SK-N-SH (cell line): ENCODE data around the gene COPS3. TPM values are rescaled to one million over a fixed set of nuclear protein-coding genes. Genes with fewer than 3 reads are reported as not detected.

ENCODE experiments used
- CTCF ChIA-PET: fragments of 300-600, 350-600 bp; formaldehyde crosslinking; extraction: SDS; loops from one replicate; lab custom pipeline; 2021; lab: Yijun Ruan, JAX
- POLR2A ChIA-PET: fragments of 350-600 bp; sonication (Branson Sonifier 250); formaldehyde crosslinking; extraction: SDS; loops from one replicate; lab custom pipeline; 2020; ENCODE audit warnings: antibody characterized with exemption, inconsistent platforms; lab: Yijun Ruan, JAX
- DNase-seq: peaks from one replicate; pipeline ENCODE4 v3.0.0; 2012
- H2AFZ ChIP-seq: fragments of 200-600 bp; sonication (generic); 2 replicates; pipeline ENCODE4 v1.8.1; 2016; ENCODE audit warnings: antibody characterized with exemption, mild to moderate bottlenecking, low read depth
- H3F3A ChIP-seq: fragments of 200-600 bp; sonication (generic); replicated peaks from 2 replicates; pipeline ENCODE3; 2016; ENCODE audit warnings: antibody characterized with exemption, mild to moderate bottlenecking; ENCODE audit not compliant: insufficient read depth
- H3K27ac ChIP-seq, 2 experiments: fragments of 200-500 bp in 1 of 2; fragments of 200-600 bp in 1 of 2; sonication (Bioruptor generic) in 1 of 2; sonication (generic), shearing (Covaris generic) in 1 of 2; 2 replicates each; pipeline versions ENCODE4 v1.5.1 to v1.6.1; 2014 to 2016; ENCODE audit warnings: low read depth in 2 of 2, inconsistent platforms in 1 of 2, low read length in 1 of 2, mild to moderate bottlenecking in 1 of 2, mixed read lengths in 1 of 2
- H3K27me3 ChIP-seq: fragments of 200-600 bp; sonication (generic), shearing (Covaris generic); 2 replicates; pipeline ENCODE4 v1.6.1; 2016; ENCODE audit warnings: mixed run types; ENCODE audit not compliant: insufficient read depth
- H3K36me3 ChIP-seq, 2 experiments: fragments of 200-500 bp in 1 of 2; fragments of 200-600 bp in 1 of 2; sonication (Bioruptor generic) in 1 of 2; sonication (generic) in 1 of 2; replicated peaks in 1 of 2; 2 replicates each; pipeline versions ENCODE3 to v1.5.1; 2014 to 2016; ENCODE audit warnings: low read length in 1 of 2, mild to moderate bottlenecking in 1 of 2; ENCODE audit not compliant: insufficient read depth in 2 of 2, control insufficient read depth in 1 of 2
- H3K4me1 ChIP-seq, 2 experiments: fragments of 200-500 bp in 1 of 2; fragments of 200-600 bp in 1 of 2; sonication (Bioruptor generic) in 1 of 2; sonication (generic), shearing (Covaris generic) in 1 of 2; 2 replicates each; pipeline versions ENCODE4 v1.5.1 to v1.6.1; 2014 to 2016; ENCODE audit warnings: low read depth in 1 of 2, low read length in 1 of 2, mixed run types in 1 of 2; ENCODE audit not compliant: insufficient read depth in 2 of 2, control insufficient read depth in 1 of 2
- H3K4me2 ChIP-seq: fragments of 200-600 bp; sonication (generic), shearing (Covaris generic); 2 replicates; pipeline ENCODE4 v1.6.1; 2017; ENCODE audit warnings: mixed run types
- H3K4me3 ChIP-seq, 2 experiments: fragments of 200-500 bp in 1 of 2; fragments of 200-600 bp in 1 of 2; sonication (Bioruptor generic) in 1 of 2; sonication (generic), shearing (Covaris generic) in 1 of 2; 2 replicates each; pipeline versions ENCODE4 v1.5.1 to v1.8.1; 2014 to 2016; ENCODE audit warnings: low read depth in 2 of 2, inconsistent platforms in 1 of 2, low read length in 1 of 2, mild to moderate bottlenecking in 1 of 2, mixed read lengths in 1 of 2, moderate library complexity in 1 of 2
- H3K79me2 ChIP-seq: fragments of 200-600 bp; sonication (generic); 2 replicates; pipeline ENCODE4 v1.8.1; 2017; ENCODE audit warnings: mild to moderate bottlenecking; ENCODE audit not compliant: insufficient read depth
- H3K9ac ChIP-seq: fragments of 200-600 bp; sonication (generic); 2 replicates; pipeline ENCODE4 v1.6.1; 2017; ENCODE audit warnings: mixed run types
- H3K9me2 ChIP-seq: fragments of 200-600 bp; sonication (generic); 2 replicates; pipeline ENCODE4 v1.6.1; 2017; ENCODE audit warnings: mixed run types
- H3K9me3 ChIP-seq: fragments of 200-600 bp; sonication (generic); 2 replicates; pipeline ENCODE4 v1.6.1; 2017; ENCODE audit warnings: mixed run types, mild to moderate bottlenecking, moderate library complexity
- H4K20me1 ChIP-seq: fragments of 200-600 bp; sonication (generic); 2 replicates; pipeline ENCODE4 v1.6.1; 2017; ENCODE audit warnings: mild to moderate bottlenecking, mixed run types; ENCODE audit not compliant: insufficient read depth
- ELF1 ChIP-seq: IDR thresholded peaks from 2 replicates; pipeline ENCODE4 v1.4.0; 2012
- EZH2phosphoT487 ChIP-seq: fragments of 200-600 bp; sonication (generic); IDR thresholded peaks from 2 replicates; pipeline ENCODE4 v1.6.1; 2017; ENCODE audit warnings: low read depth, mixed run types, mild to moderate bottlenecking, antibody characterized with exemption, moderate library complexity, borderline replicate concordance
- FOSL2 ChIP-seq: IDR thresholded peaks from 2 replicates; pipeline ENCODE4 v1.4.0; 2012; ENCODE audit warnings: low read depth, mild to moderate bottlenecking, moderate library complexity, borderline replicate concordance
- FOXJ3 ChIP-seq: sonication (generic); formaldehyde crosslinking; IDR thresholded peaks from 2 replicates; pipeline ENCODE4 v1.5.1; 2020; ENCODE audit warnings: mild to moderate bottlenecking, missing genetic modification reagents
- GABPA ChIP-seq: IDR thresholded peaks from 2 replicates; pipeline ENCODE4 v1.4.0; 2012; ENCODE audit warnings: low read depth, mild to moderate bottlenecking
- GATA2 ChIP-seq: sonication (generic); formaldehyde crosslinking; IDR thresholded peaks from 2 replicates; pipeline ENCODE4 v1.5.0; 2020; ENCODE audit warnings: mild to moderate bottlenecking, missing genetic modification reagents
- JUND ChIP-seq: IDR thresholded peaks from 2 replicates; pipeline ENCODE4 v1.4.0; 2012
- MEF2A ChIP-seq: IDR thresholded peaks from 2 replicates; pipeline ENCODE4 v1.4.0; 2012; ENCODE audit warnings: low read depth, borderline replicate concordance
- MXI1 ChIP-seq: IDR thresholded peaks from 2 replicates; pipeline ENCODE4 v1.6.1; 2012; ENCODE audit warnings: mild to moderate bottlenecking, low read depth, low read length, improper control_type of control experiment
- RCOR1 ChIP-seq: fragments of 150-350 bp; IDR thresholded peaks from 2 replicates; pipeline ENCODE4 v1.6.1; 2017; ENCODE audit warnings: antibody characterized with exemption, low read length
- RFX5 ChIP-seq: IDR thresholded peaks from 2 replicates; pipeline ENCODE4 v1.6.1; 2012; ENCODE audit warnings: mild to moderate bottlenecking, improper control_type of control experiment, low read length
- RXRA ChIP-seq: IDR thresholded peaks from 2 replicates; pipeline ENCODE4 v1.4.0; 2012; ENCODE audit warnings: low read depth, mild to moderate bottlenecking, borderline replicate concordance
- TCF12 ChIP-seq: IDR thresholded peaks from 2 replicates; pipeline ENCODE4 v1.4.0; 2012
- YY1 ChIP-seq: IDR thresholded peaks from 2 replicates; pipeline ENCODE4 v1.4.0; 2012; ENCODE audit warnings: low read depth, mild to moderate bottlenecking
- WGBS: methylation state at CpG from one replicate; pipeline ENCODE4 v1.1.6; 2017; ENCODE audit warnings: low lambda C conversion rate; 5-methylcytosine and 5-hydroxymethylcytosine counted together
- polyA plus RNA-seq, 3 experiments: library from polyadenylated mRNA; depleted of rRNA; stranded (reverse); fragments of >200 nt; gene quantifications; 2 replicates each; pipeline ENCODE4 v1.2.3, GENCODE V29; 2012
- TF ChIP-seq, protein P1 (sequence below): IDR thresholded peaks from 2 replicates; pipeline ENCODE4 v1.4.0; 2012; ENCODE audit warnings: low read depth, borderline replicate concordance
- TF ChIP-seq, protein P2 (sequence below): IDR thresholded peaks from 2 replicates; pipeline ENCODE4 v1.6.1; 2012; ENCODE audit warnings: mild to moderate bottlenecking, low read depth, low read length, moderate library complexity
- TF ChIP-seq, protein P3 (sequence below): fragments of 150-350 bp; IDR thresholded peaks from 2 replicates; pipeline ENCODE4 v1.6.1; 2017; ENCODE audit warnings: antibody characterized with exemption, low read length, low read depth, borderline replicate concordance
- TF ChIP-seq, protein P4 (sequence below): IDR thresholded peaks from 2 replicates; pipeline ENCODE4 v1.4.0; 2012; ENCODE audit warnings: low read depth, borderline replicate concordance
- TF ChIP-seq, protein P5 (sequence below): IDR thresholded peaks from 2 replicates; pipeline ENCODE4 v1.4.0; 2012; ENCODE audit warnings: low read depth

COPS3 gene
- polyA plus RNA-seq, 1 of the 3 experiments (the other 2 are of a cell fraction), result 64.8 TPM

DNA sequence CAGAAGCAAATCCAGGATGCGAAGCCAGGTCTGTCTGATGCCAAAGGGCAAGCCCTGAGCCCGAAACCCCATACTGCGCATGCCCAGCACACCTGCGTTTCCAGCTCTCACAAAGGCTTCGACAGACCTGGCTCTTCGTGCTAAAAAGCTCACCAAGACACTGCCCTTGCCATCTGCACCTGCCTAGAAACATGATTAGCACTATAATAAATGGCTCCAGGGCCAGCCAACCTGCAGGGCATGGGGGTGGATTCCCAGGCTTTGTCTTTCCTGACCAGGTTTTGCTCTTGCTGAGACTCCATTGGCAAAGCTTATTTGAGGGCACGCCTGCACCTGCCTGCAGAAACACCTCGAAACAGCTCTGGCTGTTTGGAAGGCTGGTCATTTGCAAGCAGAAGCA, 60.5 kb downstream of the COPS3 start:
- no peak overlapping the region for H2AFZ ChIP-seq
- H3F3A ChIP-seq, result no peaks in the 10 kb centered on the region
- H3K79me2 ChIP-seq, result 0 out of 2 replicates have a peak, but pooled peaks cover 3% of the 10 kb centered on the region
- H4K20me1 ChIP-seq, result no peaks in the 10 kb centered on the region
- H3K27me3 ChIP-seq, result no peaks in the 10 kb centered on the region
- no peaks in the 10 kb centered on the region for H3K9me2 ChIP-seq
- peaks cover 31 to 64% of the 10 kb centered on the region in 2 experiments for H3K36me3 ChIP-seq
- H3K27ac ChIP-seq, result no peak overlapping the region
- H3K4me3 ChIP-seq, result no peak overlapping the region
- H3K4me2 ChIP-seq, result no peak overlapping the region
- no peak for DNase-seq
- no peaks in the 10 kb centered on the region for H3K9me3 ChIP-seq
- TF ChIP-seq FOSL2, result no peak
- TF ChIP-seq TCF12, result no peak
- no peak for TF ChIP-seq JUND
- TF ChIP-seq, protein P1, sequence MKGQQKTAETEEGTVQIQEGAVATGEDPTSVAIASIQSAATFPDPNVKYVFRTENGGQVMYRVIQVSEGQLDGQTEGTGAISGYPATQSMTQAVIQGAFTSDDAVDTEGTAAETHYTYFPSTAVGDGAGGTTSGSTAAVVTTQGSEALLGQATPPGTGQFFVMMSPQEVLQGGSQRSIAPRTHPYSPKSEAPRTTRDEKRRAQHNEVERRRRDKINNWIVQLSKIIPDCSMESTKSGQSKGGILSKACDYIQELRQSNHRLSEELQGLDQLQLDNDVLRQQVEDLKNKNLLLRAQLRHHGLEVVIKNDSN, result no peak
- no peak for TF ChIP-seq GABPA
- TF ChIP-seq RXRA, result no peak
- no peak for TF ChIP-seq GATA2
- no peak for TF ChIP-seq RCOR1
- TF ChIP-seq, protein P2, sequence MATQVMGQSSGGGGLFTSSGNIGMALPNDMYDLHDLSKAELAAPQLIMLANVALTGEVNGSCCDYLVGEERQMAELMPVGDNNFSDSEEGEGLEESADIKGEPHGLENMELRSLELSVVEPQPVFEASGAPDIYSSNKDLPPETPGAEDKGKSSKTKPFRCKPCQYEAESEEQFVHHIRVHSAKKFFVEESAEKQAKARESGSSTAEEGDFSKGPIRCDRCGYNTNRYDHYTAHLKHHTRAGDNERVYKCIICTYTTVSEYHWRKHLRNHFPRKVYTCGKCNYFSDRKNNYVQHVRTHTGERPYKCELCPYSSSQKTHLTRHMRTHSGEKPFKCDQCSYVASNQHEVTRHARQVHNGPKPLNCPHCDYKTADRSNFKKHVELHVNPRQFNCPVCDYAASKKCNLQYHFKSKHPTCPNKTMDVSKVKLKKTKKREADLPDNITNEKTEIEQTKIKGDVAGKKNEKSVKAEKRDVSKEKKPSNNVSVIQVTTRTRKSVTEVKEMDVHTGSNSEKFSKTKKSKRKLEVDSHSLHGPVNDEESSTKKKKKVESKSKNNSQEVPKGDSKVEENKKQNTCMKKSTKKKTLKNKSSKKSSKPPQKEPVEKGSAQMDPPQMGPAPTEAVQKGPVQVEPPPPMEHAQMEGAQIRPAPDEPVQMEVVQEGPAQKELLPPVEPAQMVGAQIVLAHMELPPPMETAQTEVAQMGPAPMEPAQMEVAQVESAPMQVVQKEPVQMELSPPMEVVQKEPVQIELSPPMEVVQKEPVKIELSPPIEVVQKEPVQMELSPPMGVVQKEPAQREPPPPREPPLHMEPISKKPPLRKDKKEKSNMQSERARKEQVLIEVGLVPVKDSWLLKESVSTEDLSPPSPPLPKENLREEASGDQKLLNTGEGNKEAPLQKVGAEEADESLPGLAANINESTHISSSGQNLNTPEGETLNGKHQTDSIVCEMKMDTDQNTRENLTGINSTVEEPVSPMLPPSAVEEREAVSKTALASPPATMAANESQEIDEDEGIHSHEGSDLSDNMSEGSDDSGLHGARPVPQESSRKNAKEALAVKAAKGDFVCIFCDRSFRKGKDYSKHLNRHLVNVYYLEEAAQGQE, result no peak
- TF ChIP-seq, protein P3, sequence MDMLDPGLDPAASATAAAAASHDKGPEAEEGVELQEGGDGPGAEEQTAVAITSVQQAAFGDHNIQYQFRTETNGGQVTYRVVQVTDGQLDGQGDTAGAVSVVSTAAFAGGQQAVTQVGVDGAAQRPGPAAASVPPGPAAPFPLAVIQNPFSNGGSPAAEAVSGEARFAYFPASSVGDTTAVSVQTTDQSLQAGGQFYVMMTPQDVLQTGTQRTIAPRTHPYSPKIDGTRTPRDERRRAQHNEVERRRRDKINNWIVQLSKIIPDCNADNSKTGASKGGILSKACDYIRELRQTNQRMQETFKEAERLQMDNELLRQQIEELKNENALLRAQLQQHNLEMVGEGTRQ, result no peak
- no peak for TF ChIP-seq FOXJ3
- no peak for TF ChIP-seq RFX5
- no peak for TF ChIP-seq YY1
- TF ChIP-seq, protein P4, sequence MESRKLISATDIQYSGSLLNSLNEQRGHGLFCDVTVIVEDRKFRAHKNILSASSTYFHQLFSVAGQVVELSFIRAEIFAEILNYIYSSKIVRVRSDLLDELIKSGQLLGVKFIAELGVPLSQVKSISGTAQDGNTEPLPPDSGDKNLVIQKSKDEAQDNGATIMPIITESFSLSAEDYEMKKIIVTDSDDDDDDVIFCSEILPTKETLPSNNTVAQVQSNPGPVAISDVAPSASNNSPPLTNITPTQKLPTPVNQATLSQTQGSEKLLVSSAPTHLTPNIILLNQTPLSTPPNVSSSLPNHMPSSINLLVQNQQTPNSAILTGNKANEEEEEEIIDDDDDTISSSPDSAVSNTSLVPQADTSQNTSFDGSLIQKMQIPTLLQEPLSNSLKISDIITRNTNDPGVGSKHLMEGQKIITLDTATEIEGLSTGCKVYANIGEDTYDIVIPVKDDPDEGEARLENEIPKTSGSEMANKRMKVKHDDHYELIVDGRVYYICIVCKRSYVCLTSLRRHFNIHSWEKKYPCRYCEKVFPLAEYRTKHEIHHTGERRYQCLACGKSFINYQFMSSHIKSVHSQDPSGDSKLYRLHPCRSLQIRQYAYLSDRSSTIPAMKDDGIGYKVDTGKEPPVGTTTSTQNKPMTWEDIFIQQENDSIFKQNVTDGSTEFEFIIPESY, result no peak
- TF ChIP-seq MXI1, result no peak
- no peak for TF ChIP-seq ELF1
- TF ChIP-seq, protein P5, sequence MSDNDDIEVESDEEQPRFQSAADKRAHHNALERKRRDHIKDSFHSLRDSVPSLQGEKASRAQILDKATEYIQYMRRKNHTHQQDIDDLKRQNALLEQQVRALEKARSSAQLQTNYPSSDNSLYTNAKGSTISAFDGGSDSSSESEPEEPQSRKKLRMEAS, result no peak
- TF ChIP-seq EZH2phosphoT487, result no peak
- no peak for TF ChIP-seq MEF2A
- ChIA-PET POLR2A (no interaction called here), CTCF (interaction anchor here (0.9 to 1.2 kb wide), 3 partner anchors 12 to 229 kb away, joined by 3 to 5 read pairs (median 5); no protein-coding TSS in a partner anchor)
- H3K4me1 ChIP-seq, result no peaks in the 10 kb centered on the region
- 93% methylated on average over 8 of the region's 8 CpGs for WGBS
- H3K9ac ChIP-seq, result no peak overlapping the region
